HTR-8/SVneo (cell line): ENCODE data around the gene KAZN.

Experiments
- DNase-seq: peaks from one replicate; pipeline ENCODE4 v3.0.0; 2011; ENCODE audit warnings: low spot score, mixed read lengths; ENCODE audit not compliant: insufficient read length
- FAIRE-seq: peaks from 2 replicates; lab custom pipeline; 2011; peaks lifted over from hg19 to GRCh38; lab: Jason Lieb, UNC

Gene KAZN

DNA sequence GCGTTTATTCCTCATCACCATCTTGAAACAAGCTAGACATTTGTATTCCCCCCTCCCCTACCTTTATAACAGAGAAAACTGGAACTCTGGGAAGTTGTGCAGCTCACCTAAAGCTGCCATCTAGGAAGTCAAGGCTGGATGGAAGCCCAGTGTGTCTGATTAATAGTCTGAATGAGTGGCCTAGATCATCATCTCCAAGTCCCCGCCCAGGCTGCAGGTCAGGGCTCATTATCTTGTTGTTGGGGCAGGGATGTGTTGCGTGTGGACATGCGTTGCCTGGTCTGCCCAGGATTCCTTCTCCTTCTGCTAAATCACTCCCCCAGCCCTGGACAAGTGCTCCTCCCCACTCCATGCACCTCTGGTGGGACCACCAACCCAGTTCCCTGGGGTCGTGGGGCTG is 14.7 kb upstream of the KAZN start:
- no peak for FAIRE-seq

DNA sequence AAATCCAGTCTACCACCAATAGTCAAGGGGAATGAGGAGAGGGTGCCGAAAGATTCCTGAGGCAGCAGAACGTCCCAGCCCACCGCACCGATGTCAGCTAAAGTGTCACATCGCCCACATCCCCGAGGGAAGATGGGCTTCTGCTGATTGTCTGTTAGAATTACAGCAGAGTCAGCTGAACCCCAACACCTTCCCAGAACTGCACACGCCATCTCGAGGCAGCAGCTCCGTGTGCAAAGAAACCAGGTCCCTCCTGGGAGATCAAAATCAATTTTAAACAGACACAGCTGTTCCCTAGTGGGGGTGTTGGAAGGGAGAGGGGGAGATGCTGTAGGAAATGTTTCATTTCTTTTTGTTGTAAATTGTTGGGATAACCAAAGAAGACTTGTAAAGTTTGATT is 12.8 kb upstream of the KAZN start:
- no peak for DNase-seq
- no peak for FAIRE-seq

More for the DNA sequence above, 14.7 kb upstream of the KAZN start:
- DNase-seq, result no peak

- FAIRE-seq, result no peak
- no peak for DNase-seq
Observed at GRCh38 chr1:14590411-14591180, 7.9 kb upstream of the KAZN start.

DNA sequence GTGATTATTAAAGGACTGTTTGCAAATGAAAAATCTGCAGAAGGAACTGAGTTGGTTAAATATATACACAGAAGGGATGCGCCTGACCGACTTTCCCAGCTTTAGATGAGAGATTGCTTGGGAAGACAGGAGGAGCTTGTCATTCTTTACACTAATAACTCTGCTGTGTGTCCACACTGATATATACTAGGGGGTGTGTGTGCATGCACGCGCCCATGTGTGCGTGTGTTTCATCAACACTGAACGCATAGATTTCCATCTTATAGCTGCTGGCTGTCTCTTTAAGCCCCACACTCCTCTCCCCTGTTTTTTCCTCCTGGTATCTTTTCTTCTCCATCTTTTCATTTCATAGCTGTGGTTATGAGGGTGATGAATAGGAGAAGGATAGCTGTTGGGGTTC is 6.9 kb upstream of the KAZN start:
- no peak for FAIRE-seq
- DNase-seq, result no peak

DNA sequence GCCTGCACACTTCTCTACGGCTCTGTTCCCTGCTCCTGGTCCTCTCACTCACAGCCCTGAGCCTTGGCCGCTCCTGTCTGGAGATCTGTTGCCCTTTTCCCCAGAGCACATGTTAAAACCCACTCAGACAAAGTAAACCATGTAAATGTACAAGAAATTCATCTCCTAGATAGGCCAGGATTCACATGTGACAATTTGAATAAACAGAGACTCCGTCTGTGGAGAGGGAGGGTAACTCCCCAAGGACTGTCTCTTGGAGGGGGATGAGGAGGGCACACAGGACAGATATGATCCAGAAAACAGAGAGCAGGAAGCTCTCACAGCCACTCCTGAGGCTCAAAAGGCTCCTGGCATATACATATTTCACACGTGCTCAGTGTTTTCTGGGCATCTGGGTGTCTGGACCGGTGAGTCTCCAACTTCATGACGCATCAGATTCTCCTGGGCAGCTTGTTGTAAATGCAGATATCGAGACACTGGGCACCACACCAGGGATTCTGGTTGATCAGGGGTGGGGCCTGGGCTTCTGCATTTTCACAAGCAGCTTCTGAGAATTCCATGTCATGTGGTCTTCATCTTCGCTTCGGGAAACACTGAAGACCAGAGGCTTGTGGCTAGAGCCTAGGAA is 6.4 kb upstream of the KAZN start:
- FAIRE-seq, result no peak

DNA sequence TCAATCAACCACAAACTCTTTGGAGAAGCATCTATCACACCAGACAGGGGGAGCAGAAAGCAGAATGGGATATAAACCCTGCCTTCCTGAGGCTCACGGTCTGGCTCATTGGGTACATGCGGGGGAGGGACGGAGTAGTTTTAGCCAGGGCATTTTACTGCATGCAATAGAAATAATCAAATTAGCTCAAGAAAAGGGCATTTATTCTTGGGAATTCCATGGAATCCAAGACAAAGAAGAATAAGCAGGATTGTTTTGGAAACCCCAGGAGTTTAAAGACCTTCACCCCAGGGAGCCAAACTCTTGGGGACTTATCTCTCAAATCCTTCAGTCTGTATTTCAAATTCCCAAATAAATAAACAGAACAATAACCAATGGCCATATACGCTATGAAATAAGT is 5.2 kb upstream of the KAZN start:
- FAIRE-seq (no peak), DNase-seq (no peak)

More for the DNA sequence above, 6.4 kb upstream of the KAZN start:
- no peak for DNase-seq

- DNase-seq, result no peak
- FAIRE-seq, result no peak
Observed at GRCh38 chr1:14594045-14594444, 4.4 kb upstream of the KAZN start.

- FAIRE-seq, result no peak
- DNase-seq, result no peak
Observed at GRCh38 chr1:14596591-14596990, 1.9 kb upstream of the KAZN start.

GRCh38 chr1:14597343-14598006 is 1.0 kb upstream of the KAZN start:
- FAIRE-seq (no peak), DNase-seq (no peak)

GRCh38 chr1:14598007-14598497 is 433 bp upstream of the KAZN start:
- DNase-seq, result no peak
- no peak for FAIRE-seq

- FAIRE-seq, result no peak
Observed at GRCh38 chr1:14599183-14599791, 802 bp downstream of the KAZN start.

DNA sequence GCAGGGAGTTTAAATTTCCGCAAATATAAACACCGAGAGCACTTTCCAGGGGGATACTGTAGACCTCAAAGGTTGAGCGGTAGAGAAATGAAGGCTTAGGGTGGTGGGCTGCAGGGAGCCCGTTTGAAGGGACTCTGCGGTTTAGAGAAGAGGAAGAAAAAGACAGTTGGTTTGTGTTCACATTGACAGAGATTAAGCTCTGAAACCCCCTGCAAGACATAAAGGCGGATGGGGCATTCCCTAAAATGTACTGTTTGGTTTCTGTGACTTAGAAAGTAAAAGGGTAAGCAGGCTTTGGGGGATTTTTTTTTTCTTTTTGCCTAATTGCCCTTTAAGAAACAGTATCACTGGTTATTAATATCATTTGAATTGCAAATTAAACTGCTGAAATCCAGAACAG is 1.3 kb downstream of the KAZN start:
- no peak for DNase-seq
- FAIRE-seq, result no peak

More at GRCh38 chr1:14599183-14599791, 802 bp downstream of the KAZN start:
- no peak for DNase-seq

DNA sequence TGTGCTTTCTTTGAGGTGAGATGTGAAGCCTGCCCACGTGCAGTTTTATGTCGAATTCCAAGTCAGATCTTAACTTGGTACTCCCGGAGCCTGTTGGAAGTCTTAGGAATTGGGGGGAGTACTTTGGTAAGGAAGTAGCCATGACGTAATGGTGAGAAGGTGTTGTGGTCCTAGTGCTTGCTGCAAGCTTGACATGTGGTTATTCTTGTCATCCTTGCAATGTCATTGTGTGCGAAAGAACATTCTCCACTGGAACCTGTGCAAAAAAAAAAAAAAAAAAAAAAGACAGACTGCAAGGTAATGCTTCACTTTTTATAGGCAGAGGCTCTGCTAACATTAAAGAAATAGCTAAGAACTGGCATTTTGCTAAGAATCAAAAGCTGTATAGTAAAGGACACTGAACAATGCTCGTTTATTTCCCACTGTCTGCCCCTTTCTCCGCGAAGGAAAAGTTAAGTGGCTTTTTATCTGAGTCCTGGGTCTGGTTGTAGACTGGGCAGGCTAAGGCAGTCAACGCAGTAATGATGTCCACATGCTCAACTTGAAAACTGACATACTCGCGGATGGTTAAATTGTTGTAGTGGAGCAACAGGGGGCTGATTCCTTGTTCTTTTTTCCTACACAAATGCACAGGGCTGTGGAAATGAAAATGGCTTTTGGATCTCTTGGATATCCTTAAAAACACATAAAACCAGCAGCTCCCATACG is 2.1 kb downstream of the KAZN start:
- DNase-seq (no peak), FAIRE-seq (no peak)

GRCh38 chr1:14602136-14602535 is 3.7 kb downstream of the KAZN start:
- no peak for DNase-seq

DNA sequence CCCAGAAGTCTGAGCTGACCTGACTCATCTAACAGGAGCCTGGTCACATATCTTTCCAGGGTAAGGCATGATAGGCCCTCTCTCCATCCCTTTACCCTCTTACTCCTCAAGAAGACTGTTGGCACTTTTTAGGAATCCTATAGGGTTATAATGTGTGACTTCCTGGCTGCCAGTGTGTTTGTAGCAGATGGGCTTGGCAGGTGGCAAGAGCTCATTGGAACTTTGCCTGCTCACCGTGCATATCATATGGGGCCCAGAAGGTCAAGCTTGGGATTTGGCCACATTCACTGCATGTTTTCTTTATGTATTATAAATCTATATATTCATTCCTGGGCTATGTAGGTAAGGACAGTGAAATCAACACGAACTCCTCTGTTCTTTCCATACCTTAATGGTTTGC is 5.2 kb downstream of the KAZN start:
- FAIRE-seq, result no peak

More at GRCh38 chr1:14602136-14602535, 3.7 kb downstream of the KAZN start:
- no peak for FAIRE-seq

GRCh38 chr1:14604414-14604813 is 5.9 kb downstream of the KAZN start:
- FAIRE-seq, result no peak

More for the DNA sequence above, 5.2 kb downstream of the KAZN start:
- DNase-seq, result no peak

DNA sequence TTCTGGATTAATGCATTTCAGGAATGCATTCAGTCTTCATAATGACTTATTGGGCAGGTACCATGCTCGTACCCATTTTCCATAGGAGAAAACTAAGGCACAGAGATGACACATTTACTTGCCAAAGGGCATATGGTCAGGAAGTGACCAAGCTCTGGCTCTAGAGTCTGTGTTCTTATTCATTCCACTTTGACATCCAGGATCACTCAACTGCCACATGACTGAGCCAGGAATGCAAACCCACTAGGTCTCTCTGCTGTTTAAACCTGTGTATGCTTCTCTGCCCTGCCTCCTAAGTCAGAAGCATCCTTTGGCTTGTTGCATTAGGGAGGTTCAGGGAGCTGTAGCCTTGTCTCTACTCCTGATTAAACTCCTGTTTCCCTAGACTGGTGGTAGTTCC is 7.5 kb downstream of the KAZN start:
- no peak for DNase-seq
- FAIRE-seq, result no peak

More at GRCh38 chr1:14604414-14604813, 5.9 kb downstream of the KAZN start:
- DNase-seq, result no peak

- DNase-seq (no peak), FAIRE-seq (no peak)
Observed at GRCh38 chr1:14606632-14607031, 8.1 kb downstream of the KAZN start.

- FAIRE-seq, result no peak
- no peak for DNase-seq
Observed at GRCh38 chr1:14607295-14607694, 8.8 kb downstream of the KAZN start.

DNA sequence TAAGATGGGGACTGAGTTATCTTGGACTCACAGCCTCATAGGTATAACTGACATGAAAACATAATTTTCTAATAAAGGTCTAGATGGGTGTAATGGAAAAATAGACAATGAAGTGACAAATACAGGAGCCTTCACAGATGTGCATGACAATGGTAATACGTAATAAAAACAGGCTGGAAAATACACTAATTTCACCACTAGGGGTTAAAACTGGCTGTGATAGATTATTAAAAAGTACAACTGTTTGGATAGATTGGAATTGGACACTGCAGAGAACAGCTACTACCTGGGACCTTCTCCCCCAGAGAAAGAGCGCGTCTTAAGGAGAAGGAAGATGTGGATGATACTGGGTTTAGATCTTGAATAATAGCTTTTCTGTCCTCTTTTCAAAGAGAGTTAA is 9.8 kb downstream of the KAZN start:
- FAIRE-seq (no peak), DNase-seq (no peak)
